Muscle layer of colon (tissue), 2 donors: ENCODE results near the gene MAT1A.
"Not testable (repeated sequence)": the region's sequence is repeated elsewhere in the genome, so short reads cannot be mapped to it uniquely, and the experiment has no call there.

Source experiments
- H3K27ac ChIP-seq: one replicate; pipeline ENCODE4 v1.7.0; 2013; ENCODE audit warnings: low read depth, mild to moderate bottlenecking, low read length, moderate library complexity
- H3K27me3 ChIP-seq, 2 donors: one replicate each; pipeline ENCODE4 v1.7.0; 2013; ENCODE audit warnings: low read length in 2 of 2, mild to moderate bottlenecking in 2 of 2; ENCODE audit not compliant: insufficient read depth in 2 of 2, control insufficient read depth in 1 of 2
- H3K36me3 ChIP-seq: one replicate; pipeline ENCODE4 v1.7.0; 2013; ENCODE audit warnings: mild to moderate bottlenecking, low read length; ENCODE audit not compliant: insufficient read depth
- H3K4me1 ChIP-seq: one replicate; pipeline ENCODE4 v1.7.0; 2013; ENCODE audit warnings: mild to moderate bottlenecking, low read length; ENCODE audit not compliant: insufficient read depth
- H3K4me3 ChIP-seq, 2 donors: one replicate each; pipeline ENCODE4 v1.7.0; 2013; ENCODE audit warnings: low read length in 2 of 2, low read depth in 1 of 2, mild to moderate bottlenecking in 1 of 2, moderate library complexity in 1 of 2
- H3K9ac ChIP-seq: one replicate; pipeline ENCODE4 v1.7.0; 2013; ENCODE audit warnings: low read length
- H3K9me3 ChIP-seq: one replicate; pipeline ENCODE4 v1.7.0; 2013; ENCODE audit warnings: mild to moderate bottlenecking, low read length
- donor health status: abdominal sarcoma.
- donor health status: Adenocarcinoma of cecum.

The MAT1A gene

DNA sequence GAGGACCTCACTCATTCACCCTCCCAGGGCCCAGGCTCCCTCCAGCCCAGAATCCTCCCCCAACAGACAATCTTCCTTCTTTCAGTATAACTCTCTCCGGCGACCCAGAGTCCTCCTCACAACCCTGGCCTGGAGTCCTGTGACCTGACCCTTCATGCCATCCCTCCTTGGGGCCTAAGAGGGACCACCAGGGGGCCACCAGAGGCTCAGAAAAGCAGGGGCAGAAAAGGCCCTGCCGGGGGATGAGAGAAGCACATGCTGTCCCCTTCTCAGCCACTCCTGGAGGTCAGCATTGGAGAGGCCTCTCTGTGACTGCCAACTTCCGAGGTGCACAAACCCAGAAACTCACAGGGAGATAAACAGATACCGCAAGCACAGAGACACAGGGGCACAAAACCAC is 53.0 kb downstream of the MAT1A start:
- H3K9ac ChIP-seq, H3K27me3 ChIP-seq, H3K36me3 ChIP-seq, H3K27ac ChIP-seq, H3K4me3 ChIP-seq, H3K4me1 ChIP-seq, H3K9me3 ChIP-seq: not testable (repeated sequence)

- H3K36me3 ChIP-seq, H3K9me3 ChIP-seq, H3K27ac ChIP-seq, H3K27me3 ChIP-seq, H3K4me3 ChIP-seq, H3K4me1 ChIP-seq, H3K9ac ChIP-seq: not testable (repeated sequence)
Observed at GRCh38 chr10:80234331-80235235, 54.9 kb downstream of the MAT1A start.

DNA sequence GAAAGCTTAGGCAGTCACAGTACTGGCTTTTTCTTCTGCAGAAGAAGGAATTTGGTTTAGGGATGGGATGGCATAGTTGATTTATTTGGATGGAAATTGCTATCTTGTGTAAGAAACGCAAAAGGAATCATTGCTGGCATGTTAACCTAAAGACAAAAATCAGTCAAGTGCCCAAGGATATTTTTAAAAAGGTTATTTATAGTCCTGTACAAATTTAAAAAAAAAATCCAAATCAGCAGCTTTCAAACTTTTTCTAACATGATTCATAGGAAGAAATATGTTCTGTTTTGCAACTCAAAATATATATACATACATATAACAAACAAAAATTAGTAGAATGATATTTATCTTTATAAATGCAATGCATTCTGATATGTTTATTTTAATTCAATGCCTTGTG is 55.6 kb downstream of the MAT1A start:
- H3K9me3 ChIP-seq, H3K4me1 ChIP-seq, H3K27me3 ChIP-seq, H3K27ac ChIP-seq, H3K9ac ChIP-seq, H3K4me3 ChIP-seq, H3K36me3 ChIP-seq: not testable (repeated sequence)

GRCh38 chr10:80226723-80227122 is 62.7 kb downstream of the MAT1A start:
- H3K4me3 ChIP-seq, H3K9ac ChIP-seq, H3K27me3 ChIP-seq, H3K36me3 ChIP-seq, H3K27ac ChIP-seq, H3K4me1 ChIP-seq, H3K9me3 ChIP-seq: not testable (repeated sequence)

DNA sequence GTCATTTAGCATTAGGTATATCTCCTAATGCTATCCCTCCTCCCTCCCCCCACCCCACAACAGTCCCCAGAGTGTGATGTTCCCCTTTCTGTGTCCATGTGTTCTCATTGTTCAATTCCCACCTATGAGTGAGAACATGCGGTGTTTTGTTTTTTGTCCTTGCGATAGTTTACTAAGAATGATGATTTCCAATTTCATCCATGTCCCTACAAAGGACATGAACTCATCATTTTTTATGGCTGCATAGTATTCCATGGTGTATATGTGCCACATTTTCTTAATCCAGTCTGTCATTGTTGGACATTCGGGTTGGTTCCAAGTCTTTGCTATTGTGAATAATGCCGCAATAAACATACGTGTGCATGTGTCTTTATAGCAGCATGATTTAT is 66.4 kb downstream of the MAT1A start:
- H3K36me3 ChIP-seq, H3K4me1 ChIP-seq, H3K9me3 ChIP-seq, H3K9ac ChIP-seq, H3K27ac ChIP-seq, H3K27me3 ChIP-seq, H3K4me3 ChIP-seq: not testable (repeated sequence)
